HG03442 (cell line): ENCODE data around the gene AMBRA1.

Experiments used
- ATAC-seq: cut with Tn5 transposase; IDR thresholded peaks from one replicate; pipeline ENCODE4 v1.9.1; 2021; ENCODE audit warnings: mild to moderate bottlenecking, moderate library complexity; ENCODE audit not compliant: unreplicated experiment

Gene AMBRA1

GRCh38 chr11:46356924-46357482, 236.8 kb downstream of the AMBRA1 start:
- no peak for ATAC-seq

GRCh38 chr11:46353698-46354097, 240.1 kb downstream of the AMBRA1 start:
- ATAC-seq, result no peak

- no peak for ATAC-seq
Measured at GRCh38 chr11:46352063-46352841, 241.6 kb downstream of the AMBRA1 start.

- no peak for ATAC-seq
Measured at GRCh38 chr11:46351606-46352005, 242.2 kb downstream of the AMBRA1 start.

GRCh38 chr11:46351148-46351547, 242.7 kb downstream of the AMBRA1 start:
- no peak for ATAC-seq

GRCh38 chr11:46350695-46351094, 243.1 kb downstream of the AMBRA1 start:
- no peak for ATAC-seq

- no peak for ATAC-seq
Measured at GRCh38 chr11:46348566-46349401, 245.0 kb downstream of the AMBRA1 start.

GRCh38 chr11:46347637-46348311, 246.0 kb downstream of the AMBRA1 start:
- peak; percentile 5 for ATAC-seq

GRCh38 chr11:46346886-46347636, 246.8 kb downstream of the AMBRA1 start, which contains the start of gene DGKZ:
Gene DGKZ, plus strand, starts transcription at chr11:46347463. Its CDS starts 197 bp downstream, at chr11:46347660.
- ATAC-seq, result peak; percentile 65
